DMS53 treated with DMSO at 0.1 percent for 48 hours (cell line): ENCODE data around the gene ZNF14.
"Not testable (repeated sequence)": the region's sequence is repeated elsewhere in the genome, so short reads cannot be mapped to it uniquely, and the experiment has no call there.

ENCODE experiments used
- DNase-seq: peaks from one replicate; lab custom pipeline; 2025; ENCODE audit not compliant: unreplicated experiment; lab: John Stamatoyannopoulos, UW

Gene ZNF14

GRCh38 chr19:19746286-19747213 is 13.6 kb upstream of the ZNF14 start:
- DNase-seq, result no peak

GRCh38 chr19:19745496-19746285 is 12.8 kb upstream of the ZNF14 start:
- no peak for DNase-seq

GRCh38 chr19:19744641-19745040 is 11.7 kb upstream of the ZNF14 start:
- DNase-seq, result no peak

GRCh38 chr19:19743921-19744320 is 11.0 kb upstream of the ZNF14 start:
- DNase-seq, result not testable (repeated sequence)

- DNase-seq, result no peak
Measured at GRCh38 chr19:19743176-19743575, 10.3 kb upstream of the ZNF14 start.

GRCh38 chr19:19742773-19743172 is 9.9 kb upstream of the ZNF14 start:
- no peak for DNase-seq

GRCh38 chr19:19741184-19741583 is 8.3 kb upstream of the ZNF14 start:
- DNase-seq, result no peak

GRCh38 chr19:19740755-19741154 is 7.8 kb upstream of the ZNF14 start:
- no peak for DNase-seq

- DNase-seq, result no peak
Measured at GRCh38 chr19:19738564-19738963, 5.7 kb upstream of the ZNF14 start.

- no peak for DNase-seq
Measured at GRCh38 chr19:19737559-19738332, 4.8 kb upstream of the ZNF14 start.

GRCh38 chr19:19721896-19722295 is 11.0 kb downstream of the ZNF14 start:
- no peak for DNase-seq

- DNase-seq, result no peak
Measured at GRCh38 chr19:19719798-19720197, 13.1 kb downstream of the ZNF14 start.

- DNase-seq, result no peak
Measured at GRCh38 chr19:19711934-19712828, 20.7 kb downstream of the ZNF14 start.

GRCh38 chr19:19711306-19711933 is 21.5 kb downstream of the ZNF14 start:
- DNase-seq, result no peak

GRCh38 chr19:19710506-19710905 is 22.4 kb downstream of the ZNF14 start:
- no peak for DNase-seq

GRCh38 chr19:19704836-19705235 is 28.1 kb downstream of the ZNF14 start:
- no peak for DNase-seq

- DNase-seq, result not testable (repeated sequence)
Measured at GRCh38 chr19:19700493-19700892, 32.4 kb downstream of the ZNF14 start.

- DNase-seq, result no peak
Measured at GRCh38 chr19:19697589-19697988, 35.3 kb downstream of the ZNF14 start.

GRCh38 chr19:19696386-19696785 is 36.5 kb downstream of the ZNF14 start:
- DNase-seq, result no peak

GRCh38 chr19:19691683-19692082 is 41.2 kb downstream of the ZNF14 start:
- no peak for DNase-seq
